ENCODE data around the gene KCNA5. TPM values are rescaled to one million over a fixed set of nuclear protein-coding genes. Genes with fewer than 3 reads are reported as not detected.

Gene KCNA5
- total RNA-seq, 1 experiment from 2014 or later: not detected

- DNase-seq (ENCODE audit: low read depth, low spot score): no peak
- Histone ChIP-seq H3K27me3 (ENCODE audit: insufficient read depth, low read length) (peaks cover 51% of the 10 kb centered on the region), H3K9me3 (ENCODE audit: control insufficient read depth in 1 of 2, insufficient read depth in 1 of 2, low read depth in 1 of 2, low read length in 2 of 2) (no peaks in the 10 kb centered on the region), H3K27ac (ENCODE audit: low read depth, low read length) (no peak overlapping the region), H3K9ac (ENCODE audit: low read length) (no peak overlapping the region), H3K9me2 (ENCODE audit: insufficient read depth) (no peaks in the 10 kb centered on the region), H3K36me3 (ENCODE audit: control insufficient read depth in 1 of 2, insufficient read depth in 2 of 2, low read length in 2 of 2) (no peaks in the 10 kb centered on the region), H2AFZ (ENCODE audit: low read depth, low read length, poor library complexity, severe bottlenecking) (no peak overlapping the region), H3K79me2 (ENCODE audit: insufficient read depth, low read length) (no peaks in the 10 kb centered on the region), H4K20me1 (ENCODE audit: insufficient read depth) (no peaks in the 10 kb centered on the region), H3K4me2 (ENCODE audit: low read length) (no peak overlapping the region), H3K4me3 (replicated peaks in 1 of 2; ENCODE audit: low read depth in 1 of 2, low read length in 2 of 2) (no peak overlapping the region), H3K4me1 (ENCODE audit: control insufficient read depth in 1 of 2, insufficient read depth in 2 of 2, low read length in 2 of 2) (no peaks in the 10 kb centered on the region)
- TF ChIP-seq SIN3A (IDR thresholded peaks at IDR 0.05; ENCODE audit: low read depth): no peak
- no peak for TF ChIP-seq REST (IDR thresholded peaks at IDR 0.05; ENCODE audit: low read depth)
- no peak for TF ChIP-seq POLR2AphosphoS5 (IDR thresholded peaks at IDR 0.05; ENCODE audit: low read depth, low read length)
- TF ChIP-seq FOSL1 (IDR thresholded peaks at IDR 0.05; ENCODE audit: low read depth): no peak
- no peak for TF ChIP-seq ZBTB33 (IDR thresholded peaks at IDR 0.05; ENCODE audit: extremely low read depth, insufficient replicate concordance, low read length)
- TF ChIP-seq POLR2A (IDR thresholded peaks at IDR 0.05; ENCODE audit: borderline replicate concordance, extremely low read depth, insufficient read depth, insufficient read length): no peak
- TF ChIP-seq ZNF274 (IDR thresholded peaks at IDR 0.05; ENCODE audit: low read depth, low read length): no peak
- TF ChIP-seq CTCF (IDR thresholded peaks at IDR 0.05 in 2 of 3, conservative IDR thresholded peaks at IDR 0.05 in 1 of 3; ENCODE audit: borderline replicate concordance in 1 of 3, insufficient read depth in 1 of 3, low read depth in 2 of 3, low read length in 2 of 3): no peak
- TF ChIP-seq JUND (IDR thresholded peaks at IDR 0.05): no peak
- no peak for TF ChIP-seq RAD21 (IDR thresholded peaks at IDR 0.05; ENCODE audit: low read depth)
- TF ChIP-seq TCF7L2 (IDR thresholded peaks at IDR 0.05; ENCODE audit: borderline replicate concordance, extremely low read depth, insufficient read depth, insufficient read length): no peak
- TF ChIP-seq ELF1 (IDR thresholded peaks at IDR 0.05; ENCODE audit: borderline replicate concordance, low read depth): no peak
- no peak for TF ChIP-seq YY1 (IDR thresholded peaks at IDR 0.05; ENCODE audit: extremely low read depth, insufficient replicate concordance, low read depth, low read length)
- TF ChIP-seq CEBPB (IDR thresholded peaks at IDR 0.05; ENCODE audit: low read depth): no peak
- no peak for TF ChIP-seq MAX (IDR thresholded peaks at IDR 0.05)
- no peak for TF ChIP-seq CBX3 (IDR thresholded peaks at IDR 0.05; ENCODE audit: low read depth)
- ATAC-seq: no peak
- ChIA-PET RAD21 (ENCODE audit: low non-redundant PET in 1 of 2, low total read pairs in 2 of 2, uncharacterized antibody in 2 of 2, unreplicated experiment in 2 of 2) (no interaction called here), POLR2A (no interaction called here), CTCF (no interaction called here)
- no TSS peak for BruUV-seq (replicated peaks)
- intact Hi-C loops (cut with micrococcal nuclease): no loop called here
Measured at GRCh38 chr12:5078423-5078822, 34.7 kb downstream of the KCNA5 start.

Data from HCT116 (cell line).